Amniotic stem cell (primary cell): ENCODE results near the gene MAN2B1.
A peak's percentile ranks its signal among the peaks of the same experiment; 100 is the strongest.
"Not testable (repeated sequence)": the region's sequence is repeated elsewhere in the genome, so short reads cannot be mapped to it uniquely, and the experiment has no call there.

Experiments
- DNase-seq: peaks from one replicate; lab custom pipeline; 2025; lab: John Stamatoyannopoulos, UW

The MAN2B1 gene

DNA sequence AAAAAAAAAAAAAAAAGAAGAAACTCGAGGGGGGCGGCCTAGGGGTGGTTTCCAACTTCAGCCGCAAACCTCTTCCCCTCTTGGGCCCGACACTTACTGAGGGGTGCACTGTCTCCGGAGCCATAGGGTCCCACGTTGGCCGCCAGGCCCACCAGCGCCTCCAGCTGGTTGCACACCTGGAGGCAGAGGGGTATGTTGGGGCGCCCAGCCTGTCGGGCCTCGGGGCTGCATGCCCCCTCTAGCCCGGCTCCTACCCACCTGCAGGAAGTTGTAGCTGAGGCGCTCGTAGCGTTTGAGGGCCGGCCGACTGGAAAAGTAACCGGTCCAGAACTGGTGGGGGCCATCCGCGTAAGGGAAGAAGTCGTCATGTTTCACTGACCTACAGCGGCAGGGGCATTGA lies 8.6 kb downstream of the MAN2B1 start:
- no peak for DNase-seq

GRCh38 chr19:12656899-12657571 lies 9.5 kb downstream of the MAN2B1 start:
- no peak for DNase-seq

DNA sequence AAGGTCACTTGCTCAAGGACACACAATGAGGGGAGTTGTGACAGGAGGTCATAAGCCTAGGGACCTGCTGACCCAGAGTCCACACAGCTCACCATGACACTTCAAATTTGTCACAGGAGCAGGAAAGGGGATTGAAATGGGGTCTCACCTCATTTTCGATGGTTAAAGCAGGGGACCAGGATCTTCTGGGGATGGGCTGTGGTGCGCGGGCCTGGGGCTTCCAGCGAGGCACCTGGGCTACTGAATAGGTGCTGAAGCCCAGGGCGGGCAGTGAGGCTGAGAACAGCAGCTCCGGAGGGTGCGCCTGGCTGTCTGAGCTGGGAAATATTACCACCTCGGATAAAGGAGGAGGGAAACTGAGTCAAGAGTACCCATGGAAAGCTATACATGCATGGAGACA lies 11.0 kb downstream of the MAN2B1 start:
- DNase-seq, result no peak

GRCh38 chr19:12652219-12652618 lies 14.3 kb downstream of the MAN2B1 start:
- no peak for DNase-seq

DNA sequence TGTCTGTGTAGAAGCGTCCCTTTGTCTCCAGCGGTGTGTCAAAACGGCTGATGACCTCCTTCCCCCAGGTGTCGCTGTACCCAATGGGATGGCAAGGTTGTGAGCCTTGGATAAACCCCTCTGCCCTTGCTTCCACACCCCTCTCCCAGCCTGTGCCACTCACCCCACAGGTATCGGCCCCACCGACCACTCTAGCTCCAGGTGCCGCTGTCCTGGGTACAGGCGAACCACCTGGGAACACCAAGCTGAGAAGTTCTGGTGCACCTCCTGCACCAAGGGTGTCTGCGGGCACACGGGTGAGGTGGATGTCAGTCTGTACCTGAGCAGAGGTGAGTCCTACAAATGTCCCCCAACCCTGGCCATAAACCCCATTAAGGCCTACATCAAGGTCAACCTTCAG lies 16.6 kb downstream of the MAN2B1 start:
- no peak for DNase-seq

GRCh38 chr19:12648088-12648487 lies 18.5 kb downstream of the MAN2B1 start:
- DNase-seq, result no peak

DNA sequence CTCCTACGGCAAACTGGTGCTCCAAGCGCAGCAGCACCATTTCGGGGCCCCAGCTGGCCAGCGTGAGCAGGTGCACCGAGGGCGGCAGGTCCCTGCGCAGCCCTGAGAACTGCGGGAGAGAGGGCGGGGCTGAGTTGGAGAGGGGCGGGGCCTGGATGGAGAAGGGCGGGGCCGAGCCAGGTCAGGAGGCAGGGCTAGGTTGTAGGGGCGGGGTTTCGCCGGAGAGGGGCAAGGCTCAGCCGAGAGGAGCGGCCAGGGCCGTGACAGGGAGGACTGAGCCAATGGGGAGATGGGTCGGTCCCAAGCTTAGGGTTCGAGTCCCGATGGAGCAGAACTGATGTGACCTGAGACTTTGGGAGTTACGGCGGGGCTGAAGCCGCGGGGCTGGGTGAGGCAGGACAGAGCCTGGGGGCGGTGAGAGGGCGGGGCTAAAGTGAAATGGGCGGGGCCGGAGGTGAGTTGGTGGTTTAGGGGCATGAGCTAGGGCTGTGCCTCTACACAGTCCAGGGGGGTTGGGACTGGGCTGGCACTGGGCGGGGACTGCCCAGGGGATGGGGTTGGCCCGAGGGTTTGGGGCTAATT lies 19.0 kb downstream of the MAN2B1 start:
- no peak for DNase-seq

GRCh38 chr19:12647047-12647446 lies 19.5 kb downstream of the MAN2B1 start:
- no peak for DNase-seq

GRCh38 chr19:12646551-12646950 lies 20.0 kb downstream of the MAN2B1 start:
- no peak for DNase-seq

DNA sequence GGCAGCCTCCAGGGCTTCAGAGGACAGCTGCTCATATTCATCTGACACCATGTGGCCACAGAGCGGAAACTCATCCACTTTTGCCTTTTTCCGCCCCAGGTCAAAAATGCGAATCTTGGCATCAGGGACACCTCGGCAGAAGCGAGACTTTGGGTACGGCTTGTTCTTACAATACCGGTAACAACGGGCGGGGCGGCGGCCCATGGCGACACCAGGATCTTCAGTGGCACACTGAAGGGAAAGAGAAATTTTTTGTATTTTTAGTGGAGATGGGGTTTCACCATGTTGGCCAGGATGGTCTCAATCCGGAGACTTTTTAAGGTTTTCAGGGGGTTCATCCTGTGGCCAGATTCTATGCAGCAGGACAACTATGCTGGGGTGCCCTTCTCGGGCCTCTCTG lies 22.8 kb downstream of the MAN2B1 start:
- not testable (repeated sequence) for DNase-seq

DNA sequence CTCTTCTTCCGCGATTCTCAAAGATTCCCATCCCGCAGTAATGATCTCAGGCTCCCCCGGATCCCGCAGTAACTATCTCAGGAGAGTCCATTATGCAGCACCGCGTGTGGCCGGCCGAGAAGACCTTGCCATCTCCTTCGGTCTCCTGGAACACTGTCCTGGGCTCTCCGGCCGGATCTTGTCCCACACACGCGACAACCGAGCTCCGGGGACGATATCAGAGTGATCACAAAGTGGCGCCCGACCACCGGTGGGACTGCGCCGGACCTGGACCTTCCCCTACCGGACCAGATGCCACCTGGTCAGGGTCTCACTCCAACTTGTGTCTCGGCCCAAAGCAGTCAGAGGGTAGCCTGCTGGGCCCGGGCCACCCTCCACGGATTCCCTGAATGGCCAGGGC lies 24.0 kb downstream of the MAN2B1 start:
- DNase-seq, result no peak

DNA sequence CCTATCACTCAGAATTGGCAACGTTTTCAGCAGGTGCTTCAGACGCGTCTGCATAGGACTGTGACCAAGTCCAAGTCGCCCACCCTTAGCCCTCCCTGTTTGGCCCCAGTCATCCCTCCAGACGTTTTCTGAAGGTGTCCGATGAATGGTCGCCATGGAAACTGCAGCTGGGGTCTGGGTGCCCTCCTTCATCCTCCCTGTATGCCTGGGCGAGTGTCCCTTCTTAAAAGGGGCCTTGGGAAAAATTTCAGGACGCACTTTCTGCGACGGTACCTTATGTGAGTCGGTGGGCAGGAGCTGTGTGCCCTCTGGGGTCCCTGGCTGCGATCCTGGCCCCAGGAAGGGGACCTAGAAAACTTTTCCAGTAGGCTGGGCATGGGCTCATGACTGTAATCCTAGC lies 25.1 kb downstream of the MAN2B1 start:
- no peak for DNase-seq

GRCh38 chr19:12639901-12640613 lies 26.5 kb downstream of the MAN2B1 start:
- peak; percentile 34 for DNase-seq

GRCh38 chr19:12638611-12639182 lies 27.8 kb downstream of the MAN2B1 start:
- no peak for DNase-seq

DNA sequence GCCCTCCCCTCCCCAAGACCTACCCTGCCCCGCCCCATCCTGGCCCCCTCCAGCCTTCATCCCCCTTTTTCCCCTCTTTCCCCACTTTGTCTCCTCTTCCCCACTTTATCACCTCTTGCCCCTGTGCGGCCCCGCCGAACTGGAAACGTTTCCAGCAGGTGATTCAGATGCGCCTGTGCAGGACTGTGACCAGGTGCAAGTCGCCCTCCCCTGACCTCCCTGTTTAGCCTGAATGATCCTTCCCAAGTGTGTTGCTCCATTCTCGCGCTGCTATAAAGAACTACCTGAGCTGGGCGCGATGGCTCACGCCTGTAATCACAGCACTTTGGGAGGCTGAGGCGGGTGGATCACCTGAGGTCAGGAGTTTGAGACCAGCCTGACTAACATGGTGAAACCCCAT lies 29.9 kb downstream of the MAN2B1 start:
- no peak for DNase-seq

GRCh38 chr19:12629215-12629614 lies 37.3 kb downstream of the MAN2B1 start:
- no peak for DNase-seq

- DNase-seq, result no peak
Measured at GRCh38 chr19:12628040-12629022, 38.2 kb downstream of the MAN2B1 start.

DNA sequence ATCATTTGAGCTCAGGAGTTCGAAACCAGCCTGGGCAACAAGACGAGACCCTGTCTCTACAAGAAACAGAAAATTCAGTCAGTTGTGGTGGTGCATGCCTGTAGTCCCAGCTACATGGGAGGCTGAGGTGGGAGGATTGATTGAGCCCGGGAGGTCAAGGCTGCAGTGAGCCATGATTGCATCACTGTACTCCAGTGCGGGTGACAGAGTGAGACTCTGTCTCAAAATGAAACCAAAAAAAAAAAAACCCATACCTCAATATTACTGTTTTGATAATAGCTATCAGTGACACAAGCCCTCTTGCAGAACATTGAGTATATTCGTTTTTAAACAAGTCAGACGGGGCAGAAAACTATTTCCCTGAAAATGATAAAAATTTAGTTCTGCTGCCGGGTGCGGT lies 39.6 kb downstream of the MAN2B1 start:
- DNase-seq, result no peak

DNA sequence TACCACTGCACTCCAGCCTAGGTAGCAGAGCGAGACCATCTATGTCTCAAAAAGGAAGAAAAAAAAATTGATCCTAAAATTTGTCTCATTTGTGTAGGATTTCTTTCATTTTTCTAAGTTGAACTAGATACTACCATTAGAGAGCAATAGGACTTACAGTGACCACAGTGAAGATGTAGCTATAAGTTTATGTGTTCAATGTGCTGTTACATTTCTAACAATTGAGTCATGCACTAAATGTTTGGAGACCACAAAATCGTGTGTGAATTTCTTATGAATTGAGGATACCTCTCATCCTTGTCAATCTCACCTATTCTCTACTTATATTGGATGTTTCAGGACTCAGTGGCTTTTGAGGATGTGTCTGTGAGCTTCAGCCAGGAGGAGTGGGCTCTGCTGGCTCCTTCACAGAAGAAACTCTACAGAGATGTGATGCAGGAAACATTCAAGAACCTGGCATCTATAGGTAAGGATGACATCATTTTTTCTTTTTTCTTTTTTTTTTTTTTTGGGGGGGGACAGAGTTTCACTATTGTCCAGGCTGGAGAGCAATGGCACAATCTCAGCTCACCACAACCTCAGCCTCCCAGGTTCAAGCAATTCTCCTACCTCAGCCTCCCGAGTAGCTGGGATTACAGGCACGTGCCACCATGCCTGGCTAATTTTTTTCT lies 43.0 kb downstream of the MAN2B1 start:
- no peak for DNase-seq

DNA sequence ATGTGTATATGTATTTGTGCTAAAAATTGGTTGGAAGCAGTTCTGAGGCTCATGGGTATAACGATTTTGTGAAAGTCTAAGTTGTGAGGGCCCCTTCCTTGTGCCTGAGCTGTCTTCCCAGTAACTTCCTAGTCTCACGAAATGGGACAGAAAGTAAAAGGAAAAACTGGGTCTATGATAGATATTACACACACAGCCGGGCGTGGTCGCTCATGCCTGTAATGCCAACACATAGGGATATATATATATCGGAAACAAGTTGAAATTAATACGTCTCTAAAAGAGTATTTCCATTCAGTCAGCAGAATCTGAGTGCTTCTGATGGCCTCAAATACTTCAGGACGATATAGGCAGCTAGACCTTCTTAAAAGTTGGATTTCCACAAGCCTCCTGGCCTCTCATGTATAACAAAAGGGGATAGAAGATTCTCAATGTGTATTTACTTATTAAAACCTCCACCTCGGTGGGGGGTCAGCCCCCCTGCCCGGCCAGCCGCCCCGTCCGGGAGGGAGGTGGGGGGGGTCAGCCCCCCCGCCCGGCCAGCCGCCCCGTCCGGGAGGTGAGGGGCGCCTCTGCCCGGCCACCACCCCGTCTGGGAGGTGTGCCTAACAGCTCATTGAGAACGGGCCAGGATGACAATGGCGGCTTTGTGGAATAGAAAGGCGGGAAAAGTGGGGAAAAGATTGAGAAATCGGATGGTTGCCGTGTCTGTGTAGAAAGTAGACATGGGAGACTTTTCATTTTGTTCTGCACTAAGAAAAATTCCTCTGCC lies 45.1 kb downstream of the MAN2B1 start:
- not testable (repeated sequence) for DNase-seq

DNA sequence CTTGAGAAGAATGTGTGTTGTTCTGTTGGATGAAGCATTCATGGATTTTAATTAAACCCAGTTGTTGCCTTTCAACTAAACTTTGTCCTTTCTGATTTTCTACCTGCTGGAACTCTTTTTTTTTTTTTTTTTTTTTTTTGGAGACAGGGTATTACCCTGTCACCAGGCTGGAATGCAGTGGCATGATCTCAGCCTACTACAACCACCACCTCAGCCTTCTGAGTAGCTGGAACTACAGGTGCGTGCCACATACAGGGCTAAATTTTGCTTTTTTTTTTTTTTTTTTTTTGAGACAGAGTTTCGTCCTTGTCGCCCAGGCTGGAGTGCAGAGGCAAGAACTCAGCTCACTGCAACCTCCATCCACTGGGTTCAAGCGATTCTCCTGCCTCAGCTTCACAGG lies 48.9 kb downstream of the MAN2B1 start:
- no peak for DNase-seq
